HG03159 (cell line): ENCODE data around the gene CCDC69.

ENCODE experiments used
- ATAC-seq: cut with Tn5 transposase; IDR thresholded peaks from one replicate; pipeline ENCODE4 v1.9.1; 2021; ENCODE audit warnings: mild to moderate bottlenecking, moderate library complexity; ENCODE audit not compliant: unreplicated experiment

CCDC69 gene

DNA sequence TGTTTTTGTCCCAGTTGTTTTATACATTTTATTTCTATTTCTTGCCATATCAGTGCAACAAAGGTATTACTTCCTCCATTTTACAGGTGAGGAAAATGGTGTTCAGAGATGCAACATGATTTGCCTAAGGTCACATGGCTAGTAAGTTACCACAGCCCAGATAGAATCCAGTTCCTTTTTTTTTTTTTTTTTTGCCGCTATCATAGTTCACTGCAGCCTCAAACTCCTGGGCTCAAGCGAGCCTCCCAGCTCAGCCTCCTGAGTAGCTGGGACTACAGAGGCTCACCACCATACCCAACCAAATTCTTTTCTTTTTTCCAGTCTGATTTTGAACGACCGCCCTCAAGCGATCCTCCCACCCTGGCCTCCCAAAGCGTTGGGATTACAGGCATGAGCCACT, 480 bp upstream of the CCDC69 start:
- ATAC-seq = peak; percentile 51

- peak; percentile 48 for ATAC-seq
Measured at GRCh38 chr5:151222790-151223446, 974 bp downstream of the CCDC69 start.

GRCh38 chr5:151222054-151222789, 1.7 kb downstream of the CCDC69 start:
- ATAC-seq = no peak

- ATAC-seq = no peak
Measured at GRCh38 chr5:151221574-151221973, 2.3 kb downstream of the CCDC69 start.

GRCh38 chr5:151219789-151220188, 4.1 kb downstream of the CCDC69 start:
- no peak for ATAC-seq

DNA sequence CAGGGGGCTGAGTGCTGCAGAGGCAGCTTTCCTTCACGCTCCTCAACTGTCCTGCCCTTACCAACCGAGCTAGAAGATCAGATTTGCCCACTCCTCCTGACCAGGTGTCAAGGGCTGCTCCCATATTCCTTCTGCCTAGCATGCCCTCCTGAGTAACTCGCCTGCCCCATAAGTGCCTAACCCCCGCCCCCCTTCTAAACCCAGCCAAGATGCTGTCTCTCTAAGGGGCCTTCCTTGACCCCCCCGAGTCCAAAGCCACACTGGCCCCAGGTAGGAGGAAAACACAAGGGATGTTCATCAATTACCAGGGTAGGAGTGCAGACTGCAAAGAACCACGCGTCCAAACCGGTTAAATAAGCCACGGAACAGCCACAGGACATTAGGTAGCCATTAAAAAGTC, 4.8 kb downstream of the CCDC69 start:
- no peak for ATAC-seq

DNA sequence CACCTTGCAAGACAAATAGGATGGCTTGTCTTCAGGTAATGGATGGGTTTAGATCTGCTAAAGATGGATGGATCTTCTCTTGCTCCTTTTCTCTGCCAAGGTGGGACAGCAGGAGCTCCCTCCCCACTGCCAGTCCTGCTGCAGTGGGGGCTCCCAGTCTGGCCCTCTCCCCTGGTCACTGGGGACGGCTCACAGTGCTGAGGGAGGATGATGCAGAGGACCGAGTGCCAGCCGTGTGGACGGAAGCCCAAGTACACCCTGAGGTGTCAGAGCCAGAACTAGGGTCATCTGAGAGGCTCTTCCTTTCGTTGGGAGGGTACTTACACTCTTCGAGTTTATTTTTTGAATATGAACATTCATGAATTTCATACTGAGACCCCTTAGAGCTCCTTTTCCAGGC, 5.7 kb downstream of the CCDC69 start:
- no peak for ATAC-seq

DNA sequence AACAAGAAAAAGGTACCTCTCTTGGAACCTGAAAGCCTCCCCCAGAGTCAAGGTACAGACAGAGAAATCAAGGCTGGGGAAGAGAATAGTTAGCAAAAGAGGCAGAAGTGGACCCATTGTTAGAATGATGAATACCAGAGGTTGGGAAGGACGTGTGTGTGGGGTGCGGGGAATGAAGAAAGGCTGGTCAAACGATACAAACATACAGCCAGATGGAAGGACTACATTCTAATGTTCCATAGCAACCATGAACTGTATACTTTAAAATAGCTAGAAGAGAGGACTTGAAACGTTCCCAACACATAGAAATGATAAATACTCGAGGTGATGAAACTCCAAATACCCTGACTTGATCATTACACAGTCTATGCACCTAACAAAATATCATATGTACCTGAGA, 7.1 kb downstream of the CCDC69 start:
- ATAC-seq = no peak

GRCh38 chr5:151215546-151215880, 8.4 kb downstream of the CCDC69 start:
- ATAC-seq = no peak

DNA sequence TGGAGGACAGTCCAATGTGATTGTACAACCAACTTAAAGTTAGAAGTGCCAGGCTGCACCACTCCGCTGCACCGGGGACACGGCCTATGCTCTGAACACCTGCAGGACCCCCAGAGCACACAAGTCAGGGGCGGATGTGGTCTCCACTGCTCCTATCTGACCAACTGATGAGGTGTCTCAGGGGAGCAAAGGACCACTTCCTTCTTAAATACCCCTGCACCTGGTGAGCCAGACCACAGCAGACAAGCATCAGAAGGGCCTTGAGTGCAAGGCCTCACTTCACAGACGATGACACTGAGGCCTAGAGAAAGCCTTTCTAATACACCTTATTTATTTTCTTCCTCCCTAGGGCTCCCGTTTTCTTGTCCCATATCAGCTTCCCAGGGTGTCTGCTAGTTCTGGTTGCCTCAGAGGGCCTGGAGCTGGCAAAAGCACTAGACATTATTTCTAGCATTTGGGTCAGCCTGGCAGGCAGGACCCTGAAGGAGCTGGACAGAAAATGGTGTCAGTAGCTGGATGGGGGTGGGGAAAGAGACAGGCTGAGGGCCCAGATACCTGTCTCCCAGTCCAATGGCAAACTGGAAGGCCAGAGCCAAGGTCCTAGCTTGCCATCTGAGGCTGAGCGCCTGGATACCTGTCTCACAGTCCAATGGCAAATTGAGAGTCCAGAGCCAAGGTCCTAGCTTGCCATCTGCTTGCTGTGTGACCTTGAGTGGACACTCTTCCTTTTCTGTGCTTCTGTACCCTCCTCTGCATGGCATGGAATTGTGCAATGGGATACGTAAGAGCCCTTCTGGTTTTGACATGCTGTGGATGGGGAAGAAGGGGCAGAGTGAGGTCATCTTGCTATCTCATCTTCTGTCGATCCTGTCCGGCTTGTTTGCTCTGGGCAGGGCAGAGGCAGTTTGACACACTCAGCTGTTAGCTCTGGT, 9.0 kb downstream of the CCDC69 start:
- peak; percentile 63 for ATAC-seq

DNA sequence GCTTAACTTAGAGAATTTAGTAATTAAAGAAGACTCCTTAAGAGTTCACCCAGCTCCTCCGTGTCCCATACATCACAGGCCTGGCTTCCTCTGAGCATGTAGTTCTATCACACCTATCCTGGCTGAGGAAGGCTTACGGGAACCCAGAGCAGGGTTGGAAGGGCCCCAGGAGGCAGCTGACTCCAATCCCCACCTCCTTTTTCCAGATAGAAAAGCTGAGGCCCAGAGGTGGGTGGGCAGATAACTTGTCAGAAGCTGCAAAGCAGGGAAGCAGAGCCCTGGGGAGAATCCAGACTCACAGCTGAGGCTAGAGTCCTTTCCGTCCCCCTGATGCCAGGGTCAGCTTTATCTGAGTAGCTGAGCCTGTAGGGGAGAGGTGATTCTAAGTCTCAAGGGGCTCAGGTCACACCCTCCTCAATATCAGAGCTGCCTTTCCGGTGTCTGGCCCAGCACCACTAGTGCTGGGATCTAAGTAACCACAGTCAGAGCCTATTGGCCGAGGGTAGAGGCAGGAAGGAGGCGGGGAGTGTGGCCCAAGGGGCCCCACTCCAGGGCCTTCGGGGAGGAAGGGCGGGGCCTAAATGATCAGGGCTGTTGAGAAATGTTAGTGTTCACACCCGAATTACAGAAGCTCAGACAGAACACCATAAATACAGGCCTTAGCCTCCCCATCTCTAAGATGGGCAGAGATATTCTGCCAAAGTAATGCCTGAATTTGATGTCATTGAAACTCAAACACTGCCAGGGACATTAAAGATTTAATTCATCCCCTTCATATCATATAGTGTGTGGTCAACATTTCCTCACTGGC, 9.9 kb downstream of the CCDC69 start:
- ATAC-seq = peak; percentile 76

DNA sequence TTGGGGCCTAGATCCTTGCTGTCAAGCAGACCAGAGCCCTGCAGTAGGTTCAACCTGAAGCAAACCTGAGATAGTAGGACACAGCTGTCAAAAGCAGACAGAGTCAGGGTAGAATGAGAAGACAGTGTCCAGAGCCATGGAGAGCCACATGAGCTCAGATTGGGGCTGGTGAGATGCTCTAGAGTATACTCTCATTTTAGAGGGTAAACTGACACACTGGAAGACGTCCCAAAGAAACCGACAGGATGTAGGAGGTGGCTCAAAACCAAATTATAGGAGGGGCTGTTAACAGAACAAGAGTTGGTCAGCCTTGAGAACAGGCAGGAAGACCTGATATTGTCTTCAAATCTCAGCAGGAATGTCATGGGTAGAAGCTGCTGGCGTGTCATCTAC, 11.5 kb downstream of the CCDC69 start:
- ATAC-seq = no peak

DNA sequence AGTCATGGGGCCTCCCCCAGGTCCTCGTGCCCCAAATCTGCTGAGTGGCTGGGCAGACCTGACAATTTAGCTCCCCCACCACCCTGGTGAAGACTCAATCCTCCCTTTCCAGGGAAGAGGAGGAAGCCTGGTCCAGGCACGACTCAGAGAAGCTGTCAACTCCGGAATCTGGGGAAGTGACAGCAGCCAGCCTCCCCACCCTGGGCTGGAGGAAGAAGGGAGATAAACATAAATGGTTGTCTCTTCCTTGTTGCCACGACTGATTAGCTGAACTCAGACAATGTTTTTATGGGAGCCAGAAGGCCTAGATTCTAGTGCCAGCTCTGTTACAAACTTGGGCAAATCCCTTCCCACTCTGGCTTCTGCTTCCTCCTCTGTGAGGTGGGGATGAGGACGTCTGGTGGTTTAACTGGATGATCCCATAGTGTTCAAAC, 15.4 kb downstream of the CCDC69 start:
- no peak for ATAC-seq

GRCh38 chr5:151205411-151205810, 18.5 kb downstream of the CCDC69 start:
- ATAC-seq = no peak

DNA sequence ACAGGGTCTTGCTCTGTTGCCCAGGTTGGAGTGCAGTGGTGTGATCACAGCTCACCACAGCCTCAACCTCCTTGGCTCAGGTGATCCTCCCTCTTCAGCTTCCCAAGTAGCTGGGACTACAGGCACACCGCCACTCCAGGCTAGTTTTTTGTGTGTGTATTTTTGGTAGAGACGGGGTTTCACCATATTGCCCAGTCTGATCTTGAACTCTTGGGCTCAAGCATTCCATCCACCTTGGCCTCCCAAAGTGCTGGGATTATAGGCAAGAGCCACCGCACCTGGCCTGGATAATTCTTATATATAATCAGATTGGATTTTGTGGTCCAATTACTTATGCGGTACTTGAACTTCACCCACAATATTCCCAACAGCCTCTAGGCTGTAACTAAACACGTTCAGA, 19.8 kb downstream of the CCDC69 start:
- no peak for ATAC-seq

DNA sequence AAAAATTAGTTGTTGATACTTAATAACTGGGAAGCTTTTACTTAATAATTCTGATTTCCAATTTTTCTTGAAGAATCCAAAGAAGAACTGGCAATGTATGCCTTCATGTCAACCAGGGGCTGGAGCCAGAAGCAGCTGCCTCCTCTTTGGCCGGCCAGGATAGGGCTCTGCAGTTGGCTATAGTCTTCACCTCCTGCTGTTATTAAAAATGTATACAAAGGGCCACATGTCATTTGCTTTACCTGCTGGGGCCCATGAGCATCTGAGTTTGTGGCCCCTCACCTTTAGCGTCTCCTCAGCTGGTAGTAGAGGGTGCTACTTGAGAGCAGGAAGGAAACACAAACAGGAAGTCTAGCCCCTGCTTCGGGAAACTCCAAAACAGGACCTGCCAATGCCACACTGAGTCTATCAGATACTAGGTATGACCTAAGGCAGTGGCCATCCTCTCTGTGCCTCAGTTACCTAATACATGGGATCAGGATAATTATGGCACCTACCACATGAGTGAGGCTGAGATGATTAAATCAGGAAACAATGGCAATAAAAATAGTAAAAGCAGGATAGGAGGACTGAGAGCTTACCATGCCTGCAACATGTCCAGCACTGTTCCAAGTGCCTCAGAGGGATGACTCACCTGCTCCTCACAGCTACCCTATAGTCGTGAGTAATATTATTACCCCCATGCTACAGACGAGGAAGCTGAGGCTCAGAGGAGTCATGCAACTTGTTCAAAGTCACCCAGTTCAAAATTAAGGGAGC, 21.3 kb downstream of the CCDC69 start:
- ATAC-seq = no peak

GRCh38 chr5:151200913-151201595, 22.8 kb downstream of the CCDC69 start:
- no peak for ATAC-seq

- ATAC-seq = no peak
Measured at GRCh38 chr5:151199581-151200185, 24.2 kb downstream of the CCDC69 start.

DNA sequence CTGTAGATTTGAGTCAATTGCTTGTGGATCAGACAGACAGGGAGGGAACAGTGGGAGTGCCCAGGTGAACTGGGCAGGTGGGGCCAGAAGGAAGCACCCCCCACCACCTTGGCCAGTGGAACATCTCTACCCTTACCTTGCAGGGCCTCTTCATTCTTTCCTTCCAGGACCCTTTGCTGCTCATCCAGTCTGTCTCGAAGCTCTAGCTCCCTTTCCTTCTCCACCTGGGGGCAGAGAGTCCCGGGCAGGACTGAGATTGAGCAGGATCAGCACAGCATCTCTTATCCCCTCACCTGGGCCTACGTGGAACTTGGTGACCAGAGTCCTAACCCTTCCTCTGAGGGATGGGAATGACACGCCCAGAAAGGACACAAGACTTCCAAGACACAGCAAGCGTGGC, 25.0 kb downstream of the CCDC69 start:
- no peak for ATAC-seq
